ENCODE measurements around the gene RBM47.

- no peak for TF ChIP-seq MAX (IDR thresholded peaks at IDR 0.05)
- no peak for TF ChIP-seq EP300 (IDR thresholded peaks at IDR 0.05; ENCODE audit: borderline replicate concordance)
- no peak for TF ChIP-seq TAF1 (IDR thresholded peaks at IDR 0.05; ENCODE audit: low read depth)
Measured at GRCh38 chr4:40441430-40441829, 188.2 kb downstream of the RBM47 start.
